Heart right ventricle (tissue), 16 donors: ENCODE data around the gene MAD1L1. TPM values are rescaled to one million over a fixed set of nuclear protein-coding genes. Genes with fewer than 3 reads are reported as not detected.

Source experiments
- ATAC-seq, 8 donors: fragments of 200-7000 bp; cut with Tn5 transposase; one replicate each; pipeline ENCODE4 v1.9.1; 2020; ENCODE audit warnings: mild to moderate bottlenecking in 8 of 8, moderate library complexity in 8 of 8, moderate number of reproducible peaks in 1 of 8
- DNase-seq, 2 donors: peaks; one replicate each; pipeline ENCODE4 v3.0.0-alpha.2; 2020
- H3K27ac ChIP-seq, 10 donors: fragments of 200-600 bp; sonication (generic) in 2 of 10; one replicate each; pipeline versions ENCODE4 v1.5.0 to v1.8.0; 2020 to 2022; ENCODE audit warnings: mild to moderate bottlenecking in 3 of 10
- H3K27me3 ChIP-seq, 7 donors: fragments of 200-600 bp; one replicate each; pipeline ENCODE4 v1.8.0; 2021 to 2022; ENCODE audit warnings: mild to moderate bottlenecking in 2 of 7
- H3K36me3 ChIP-seq, 9 donors: fragments of 200-600 bp; sonication (generic) in 1 of 9; one replicate each; pipeline versions ENCODE4 v1.5.0 to v1.8.0; 2020 to 2022; ENCODE audit warnings: mild to moderate bottlenecking in 2 of 9
- H3K4me1 ChIP-seq, 9 donors: fragments of 200-600 bp; sonication (generic) in 1 of 9; one replicate each; pipeline versions ENCODE4 v1.5.0 to v1.8.0; 2020 to 2022; ENCODE audit warnings: mild to moderate bottlenecking in 4 of 9
- H3K4me3 ChIP-seq, 10 donors: fragments of 200-600 bp; sonication (generic) in 2 of 10; one replicate each; pipeline versions ENCODE4 v1.5.0 to v1.8.0; 2020 to 2022; ENCODE audit warnings: mild to moderate bottlenecking in 7 of 10, moderate library complexity in 2 of 10
- H3K9me3 ChIP-seq, 11 donors: fragments of 200-600 bp in 10 of 11; sonication (generic) in 2 of 11; one replicate each; pipeline versions ENCODE4 v1.5.0 to v1.8.0; 2013 to 2022; ENCODE audit warnings: mild to moderate bottlenecking in 2 of 11, control low read depth in 1 of 11, moderate library complexity in 1 of 11
- WGBS, 2 donors: extraction: QIAGEN DNeasy Blood & Tissue Kit; methylation state at CpG; one replicate each; pipeline ENCODE4 v1.1.7; 2013; ENCODE audit warnings: inconsistent platforms in 1 of 2; 5-methylcytosine and 5-hydroxymethylcytosine counted together
- intact Hi-C, 10 donors: fragments of 100-400 bp; cut with DNase I; formaldehyde crosslinking; loops; one replicate each; pipeline versions ENCODE4 v1.11.1 to v1.14.2; 2022
- polyA plus RNA-seq, 2 donors: library from polyadenylated mRNA; stranded (reverse); fragments of 200-250 nt; gene quantifications; one replicate each; pipeline ENCODE4 v1.2.3, GENCODE V29; 2013
- total RNA-seq, 10 donors: library from RNA; stranded (reverse); fragmentation: NEBNext Ultra II Directional in 3 of 10; extraction: Animal tissue kit (Norgen Biotek cat#: 25700) in 3 of 10; gene quantifications; one replicate each; pipeline versions ENCODE4 v1.2.1 to v1.2.4, GENCODE V29; 2021 to 2023
- TF ChIP-seq, protein P1 (sequence below), 9 donors: fragments of 200-600 bp; sonication (generic) in 2 of 9; IDR thresholded peaks; one replicate each; pipeline versions ENCODE4 v1.5.0 to v1.8.0; 2021 to 2022; ENCODE audit warnings: antibody characterized with exemption in 9 of 9, mild to moderate bottlenecking in 5 of 9, moderate library complexity in 1 of 9
- donor health status: Arrhythmogenic right ventricular cardiomyopathy.
- donor health status: ischemic (EF 13 %, LVEDD 7.1; RV severe dilation, severe dysfunction).
- donor health status: healthy with polysubstance abuse.
- donor health status: DM: no; HTN: yes; CAD: no.
- donor health status: DM: no; HTN: no; CAD: no.
- donor health status: ischemic (EF 25% LVEDD 6.9; RV normal size, moderate dysfunction).
- donor health status: ischemic (EF 25% LVEDD 5.7; RV mildly dilated, moderate dysfunction).
- donor health status: healthy.
- donor health status: DM: yes; HTN: yes; CAD: no.
- donor health status: Ischemic cardiomyopathy.
- donor health status: ischemic (EF 35%, LVEDD 5.7; RV mildly dilated, moderate dysfunction).
- donor health status: nonischemic (EF 11% LVEDD 7.7; RV severe dilation, severe dysfunction).
- donor health status: DM: yes; HTN: yes; CAD: no.
- donor health status: PGD.
- donor health status: ischemic (EF 29% LVEDD 5.4; RV normal size, mild dysfunction).
- donor health status: nonischemic (EF 23%, LVEDD 6.1; RV moderate dilation, normal function).

MAD1L1 gene
- total and polyA plus RNA-seq, 12 donors, result 13.8 to 46.8 (median 20.2) TPM

DNA sequence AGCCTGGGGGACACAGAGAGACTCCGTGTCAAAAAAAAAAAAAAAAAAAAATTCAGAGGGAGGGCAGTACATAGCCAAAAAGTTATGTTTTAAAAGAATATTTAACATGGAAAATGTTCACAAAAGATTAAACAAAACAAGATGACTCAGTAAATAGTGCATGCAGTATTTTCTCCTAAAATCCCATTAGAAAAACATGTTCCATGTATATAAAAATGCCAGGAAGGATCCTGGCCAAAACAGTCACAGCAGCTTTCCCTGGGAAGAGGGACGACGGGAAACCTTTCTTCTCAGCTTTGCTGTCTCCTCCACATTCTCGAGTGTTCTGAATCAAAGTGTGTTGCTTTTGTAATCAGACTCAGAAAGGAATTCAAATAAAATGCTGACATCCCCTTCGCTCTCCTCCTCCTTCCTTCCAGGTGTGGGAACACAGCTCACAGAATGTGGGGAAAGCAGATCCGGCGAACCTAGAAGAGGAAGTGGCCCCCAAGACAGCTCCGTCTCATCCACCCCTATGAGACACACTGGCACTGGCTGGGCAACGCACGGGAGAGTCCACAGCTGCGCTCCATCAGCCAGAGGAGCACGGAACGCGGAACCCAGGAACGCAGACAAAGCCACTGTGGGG lies 139.4 kb downstream of the MAD1L1 start:
- no peak overlapping the region for H3K4me3 ChIP-seq

DNA sequence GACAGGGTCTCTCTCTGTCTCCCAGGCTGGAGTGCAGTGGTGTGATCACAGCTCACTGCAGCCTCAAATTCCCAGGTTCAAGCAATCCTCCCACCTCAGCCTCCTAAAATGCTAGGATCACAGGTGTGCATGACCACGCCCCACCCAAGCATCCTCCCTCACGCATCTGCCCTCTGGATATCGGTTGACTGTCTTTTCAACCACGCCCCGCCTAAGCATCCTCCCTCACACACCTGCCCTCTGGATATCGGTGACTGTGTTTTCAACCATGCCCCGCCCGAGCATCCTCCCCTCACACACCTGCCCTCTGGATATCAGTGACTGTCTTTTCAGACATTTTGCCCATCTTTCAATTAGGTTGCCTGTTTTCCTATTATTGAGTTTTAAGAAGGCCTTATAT lies 140.5 kb downstream of the MAD1L1 start:
- intact Hi-C loops, result no loop called here
- Histone ChIP-seq H3K9me3 (no peaks in the 10 kb centered on the region), H3K27ac (no peak overlapping the region), H3K27me3 (no peaks in the 10 kb centered on the region), H3K36me3 (peaks cover 0 to 4% (median 0%) of the 10 kb centered on the region in 9 donors), H3K4me1 (peaks cover 0 to 4% (median 0%) of the 10 kb centered on the region in 9 donors), H3K4me3 (no peak overlapping the region)
- WGBS, 2 donors, result 97 to 98% methylated on average over 8 of the region's 8 CpGs
- TF ChIP-seq, protein P1, sequence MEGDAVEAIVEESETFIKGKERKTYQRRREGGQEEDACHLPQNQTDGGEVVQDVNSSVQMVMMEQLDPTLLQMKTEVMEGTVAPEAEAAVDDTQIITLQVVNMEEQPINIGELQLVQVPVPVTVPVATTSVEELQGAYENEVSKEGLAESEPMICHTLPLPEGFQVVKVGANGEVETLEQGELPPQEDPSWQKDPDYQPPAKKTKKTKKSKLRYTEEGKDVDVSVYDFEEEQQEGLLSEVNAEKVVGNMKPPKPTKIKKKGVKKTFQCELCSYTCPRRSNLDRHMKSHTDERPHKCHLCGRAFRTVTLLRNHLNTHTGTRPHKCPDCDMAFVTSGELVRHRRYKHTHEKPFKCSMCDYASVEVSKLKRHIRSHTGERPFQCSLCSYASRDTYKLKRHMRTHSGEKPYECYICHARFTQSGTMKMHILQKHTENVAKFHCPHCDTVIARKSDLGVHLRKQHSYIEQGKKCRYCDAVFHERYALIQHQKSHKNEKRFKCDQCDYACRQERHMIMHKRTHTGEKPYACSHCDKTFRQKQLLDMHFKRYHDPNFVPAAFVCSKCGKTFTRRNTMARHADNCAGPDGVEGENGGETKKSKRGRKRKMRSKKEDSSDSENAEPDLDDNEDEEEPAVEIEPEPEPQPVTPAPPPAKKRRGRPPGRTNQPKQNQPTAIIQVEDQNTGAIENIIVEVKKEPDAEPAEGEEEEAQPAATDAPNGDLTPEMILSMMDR (IDR thresholded peaks at IDR 0.05), result no peak
- no peak for DNase-seq
- no peak for ATAC-seq

More for the DNA sequence above, 139.4 kb downstream of the MAD1L1 start:
- Histone ChIP-seq H3K27ac (no peak overlapping the region), H3K36me3 (peaks cover 0 to 4% (median 0%) of the 10 kb centered on the region in 9 donors), H3K4me1 (peaks cover 0 to 4% (median 0%) of the 10 kb centered on the region in 9 donors), H3K9me3 (no peaks in the 10 kb centered on the region), H3K27me3 (no peaks in the 10 kb centered on the region)
- TF ChIP-seq, protein P1 (IDR thresholded peaks at IDR 0.05), result no peak
- no peak for DNase-seq
- WGBS, 2 donors, result 87 to 90% methylated on average over 15 of the region's 15 CpGs
- no peak for ATAC-seq
- intact Hi-C loops, result no loop called here

DNA sequence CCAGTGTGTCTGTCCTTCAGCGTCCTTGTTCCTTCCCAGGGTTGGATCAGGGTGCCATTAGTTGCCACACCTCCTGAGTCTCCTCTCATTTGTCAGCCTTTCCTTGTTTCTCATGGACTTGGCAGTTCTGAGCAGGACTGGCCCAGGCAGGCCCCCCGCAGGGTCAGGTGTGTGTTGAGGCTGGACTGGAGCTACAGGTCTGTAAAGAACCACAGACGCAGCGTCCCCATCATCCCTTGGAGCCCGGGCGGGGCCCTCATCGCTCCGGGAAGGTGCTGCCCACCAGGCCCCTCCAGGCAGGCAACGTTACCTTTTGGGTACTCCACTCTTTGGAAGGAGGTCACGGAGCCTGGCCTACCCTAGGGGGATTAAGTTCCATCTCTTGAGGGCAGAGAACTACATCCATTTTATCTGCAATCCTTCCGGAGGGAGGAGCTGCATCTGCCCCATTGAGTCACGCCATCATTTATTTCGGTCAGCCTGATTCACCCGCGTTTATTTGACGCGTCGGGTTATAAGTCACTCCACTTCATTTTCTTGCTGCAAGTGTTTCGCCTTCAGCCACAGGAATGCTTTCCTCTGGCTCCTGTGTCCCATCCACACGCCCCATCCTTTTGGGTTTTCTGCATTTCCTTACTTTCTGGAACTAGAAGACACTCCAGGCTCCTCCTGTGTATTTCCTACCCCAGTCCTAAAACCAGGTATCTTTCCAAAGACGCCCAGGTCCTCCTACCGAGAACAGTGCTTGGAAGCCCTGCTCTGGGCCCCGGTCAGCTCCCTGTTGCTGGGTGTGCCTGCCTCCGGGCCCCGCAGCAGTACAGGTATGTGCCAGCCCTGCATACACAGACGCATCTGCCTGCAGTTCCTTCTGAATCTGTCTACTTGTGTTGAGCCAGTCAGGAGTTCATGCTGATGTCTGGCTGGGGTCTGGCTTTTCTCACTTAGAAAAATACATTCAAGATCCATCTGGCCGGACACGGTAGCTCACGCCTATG lies 141.9 kb downstream of the MAD1L1 start:
- no peak for ATAC-seq
- intact Hi-C loops, result no loop called here

DNA sequence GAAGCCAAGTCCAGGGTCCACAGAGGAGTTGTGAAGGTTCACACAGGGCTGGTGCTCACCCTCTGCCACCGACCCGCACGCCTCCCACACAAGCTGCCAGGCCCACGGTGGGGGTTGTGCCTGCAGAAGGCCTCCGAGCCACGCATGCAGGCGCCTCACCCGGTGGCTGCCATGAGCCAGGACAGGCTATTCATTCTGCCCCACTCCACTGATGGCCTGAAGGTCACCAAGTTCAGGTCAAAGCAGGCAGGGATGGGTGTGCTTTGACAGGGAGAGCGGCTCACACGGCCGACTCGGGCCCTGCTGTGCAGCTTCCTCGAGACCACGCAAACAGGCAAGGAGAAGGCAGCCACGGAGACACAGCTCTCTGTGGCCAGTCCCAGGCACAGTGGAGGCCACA lies 143.9 kb downstream of the MAD1L1 start:
- intact Hi-C loops, result loop anchor here in 1 of 10 donors (10.0 kb wide), 1 partner anchor 514 kb away; the partner anchor contains the start of gene PSMG3
- H3K4me1 ChIP-seq, result peaks cover 0 to 4% (median 0%) of the 10 kb centered on the region in 9 donors
- peaks cover 0 to 8% (median 0%) of the 10 kb centered on the region in 9 donors for H3K36me3 ChIP-seq
- no peaks in the 10 kb centered on the region for H3K27me3 ChIP-seq
- ATAC-seq (no peak), DNase-seq (no peak)
- TF ChIP-seq, protein P1 (IDR thresholded peaks at IDR 0.05), result no peak
- no peak overlapping the region for H3K27ac ChIP-seq
- H3K4me3 ChIP-seq, result no peak overlapping the region
- H3K9me3 ChIP-seq, result no peaks in the 10 kb centered on the region
- 95 to 98% methylated on average over 15 of the region's 15 CpGs for WGBS, 2 donors

More for the DNA sequence above, 141.9 kb downstream of the MAD1L1 start:
- TF ChIP-seq, protein P1 (IDR thresholded peaks at IDR 0.05), result no peak
- DNase-seq, result no peak
- WGBS, 2 donors, result 97% methylated on average over 29 of the region's 29 CpGs
- Histone ChIP-seq H3K27ac (no peak overlapping the region), H3K4me3 (no peak overlapping the region), H3K27me3 (no peaks in the 10 kb centered on the region), H3K4me1 (peaks cover 0 to 4% (median 0%) of the 10 kb centered on the region in 9 donors), H3K36me3 (peaks cover 0 to 4% (median 0%) of the 10 kb centered on the region in 9 donors), H3K9me3 (no peaks in the 10 kb centered on the region)
